Activated CD4-positive, alpha-beta T cell treated with anti-CD3 and anti-CD28 coated beads for 48 hours (primary cell): ENCODE data around the gene EVL.

ENCODE experiments used
- DNase-seq: peaks from one replicate; pipeline ENCODE4 v3.0.0-alpha.2; 2020

EVL gene

GRCh38 chr14:100132161-100132902 is 67.1 kb downstream of the EVL start:
- DNase-seq: no peak

GRCh38 chr14:100132903-100133510 is 67.8 kb downstream of the EVL start:
- DNase-seq: no peak

GRCh38 chr14:100134586-100134985 is 69.4 kb downstream of the EVL start:
- no peak for DNase-seq

GRCh38 chr14:100135073-100135472 is 69.9 kb downstream of the EVL start:
- no peak for DNase-seq

- no peak for DNase-seq
Measured at GRCh38 chr14:100135784-100136183, 70.6 kb downstream of the EVL start.

GRCh38 chr14:100137173-100137572 is 72.0 kb downstream of the EVL start:
- DNase-seq: no peak

- DNase-seq: no peak
Measured at GRCh38 chr14:100138082-100138787, 73.0 kb downstream of the EVL start.

- no peak for DNase-seq
Measured at GRCh38 chr14:100138955-100139354, 73.7 kb downstream of the EVL start.

GRCh38 chr14:100140452-100141078 is 75.3 kb downstream of the EVL start:
- no peak for DNase-seq

- DNase-seq: no peak
Measured at GRCh38 chr14:100141098-100141497, 75.9 kb downstream of the EVL start.

GRCh38 chr14:100142073-100143040 is 77.1 kb downstream of the EVL start:
- DNase-seq: no peak

GRCh38 chr14:100143523-100143922 is 78.3 kb downstream of the EVL start:
- no peak for DNase-seq

- DNase-seq: no peak
Measured at GRCh38 chr14:100143934-100144333, 78.7 kb downstream of the EVL start.

GRCh38 chr14:100144645-100144995 is 79.4 kb downstream of the EVL start:
- no peak for DNase-seq

GRCh38 chr14:100144996-100145646 is 79.9 kb downstream of the EVL start:
- no peak for DNase-seq

GRCh38 chr14:100145682-100146464 is 80.7 kb downstream of the EVL start:
- DNase-seq: no peak

- DNase-seq: peak; percentile 29
Measured at GRCh38 chr14:100146531-100147091, 81.4 kb downstream of the EVL start.

- DNase-seq: peak; percentile 69
Measured at GRCh38 chr14:100147181-100147631, 82.0 kb downstream of the EVL start.

- no peak for DNase-seq
Measured at GRCh38 chr14:100147691-100148464, 82.7 kb downstream of the EVL start.
